ENCODE data around the gene TLR8.

- TF ChIP-seq, protein P1, sequence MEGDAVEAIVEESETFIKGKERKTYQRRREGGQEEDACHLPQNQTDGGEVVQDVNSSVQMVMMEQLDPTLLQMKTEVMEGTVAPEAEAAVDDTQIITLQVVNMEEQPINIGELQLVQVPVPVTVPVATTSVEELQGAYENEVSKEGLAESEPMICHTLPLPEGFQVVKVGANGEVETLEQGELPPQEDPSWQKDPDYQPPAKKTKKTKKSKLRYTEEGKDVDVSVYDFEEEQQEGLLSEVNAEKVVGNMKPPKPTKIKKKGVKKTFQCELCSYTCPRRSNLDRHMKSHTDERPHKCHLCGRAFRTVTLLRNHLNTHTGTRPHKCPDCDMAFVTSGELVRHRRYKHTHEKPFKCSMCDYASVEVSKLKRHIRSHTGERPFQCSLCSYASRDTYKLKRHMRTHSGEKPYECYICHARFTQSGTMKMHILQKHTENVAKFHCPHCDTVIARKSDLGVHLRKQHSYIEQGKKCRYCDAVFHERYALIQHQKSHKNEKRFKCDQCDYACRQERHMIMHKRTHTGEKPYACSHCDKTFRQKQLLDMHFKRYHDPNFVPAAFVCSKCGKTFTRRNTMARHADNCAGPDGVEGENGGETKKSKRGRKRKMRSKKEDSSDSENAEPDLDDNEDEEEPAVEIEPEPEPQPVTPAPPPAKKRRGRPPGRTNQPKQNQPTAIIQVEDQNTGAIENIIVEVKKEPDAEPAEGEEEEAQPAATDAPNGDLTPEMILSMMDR (IDR thresholded peaks at IDR 0.05), result no peak
- no peak for TF ChIP-seq REST (IDR thresholded peaks at IDR 0.05; ENCODE audit: insufficient read depth in 1 of 2, low read depth in 2 of 2, low read length in 1 of 2)
Measured at GRCh38 chrX:12953420-12953819, 47.0 kb downstream of the TLR8 start.

All from Panc1 (cell line).